ENCODE results near the gene SFTA2.
A peak's percentile ranks its signal among the peaks of the same experiment; 100 is the strongest.

The SFTA2 gene

GRCh38 chr6:30898750-30899360, 33.1 kb downstream of the SFTA2 start:
- Histone ChIP-seq H3K36me3 (ENCODE audit: insufficient read depth, low read length) (peaks cover 63% of the 10 kb centered on the region), H3K27ac (ENCODE audit: low read depth, low read length) (no peak overlapping the region), H3K9ac (ENCODE audit: low read depth, low read length) (no peak overlapping the region), H3K4me1 (ENCODE audit: insufficient read depth, low read length) (no peaks in the 10 kb centered on the region), H3K9me3 (ENCODE audit: insufficient read depth, low read depth, low read length) (no peaks in the 10 kb centered on the region), H3K27me3 (ENCODE audit: insufficient read depth, low read length) (no peaks in the 10 kb centered on the region), H3K4me3 (ENCODE audit: low read length) (no peak overlapping the region)
- 88% methylated on average over 23 of the region's 23 CpGs for WGBS

- Histone ChIP-seq H3K27ac (ENCODE audit: low read depth, low read length) (no peak overlapping the region), H3K9ac (ENCODE audit: low read depth, low read length) (no peak overlapping the region), H3K4me1 (ENCODE audit: insufficient read depth, low read length) (no peaks in the 10 kb centered on the region), H3K27me3 (ENCODE audit: insufficient read depth, low read length) (no peaks in the 10 kb centered on the region), H3K4me3 (ENCODE audit: low read length) (no peak overlapping the region), H3K9me3 (ENCODE audit: insufficient read depth, low read depth, low read length) (no peaks in the 10 kb centered on the region), H3K36me3 (ENCODE audit: insufficient read depth, low read length) (peaks cover 72% of the 10 kb centered on the region)
- 91% methylated on average over 16 of the region's 16 CpGs for WGBS
These were observed 34.1 kb downstream of the SFTA2 start for GRCh38 chr6:30897882-30898281.

- WGBS = 93% methylated on average over 13 of the region's 13 CpGs
- Histone ChIP-seq H3K27ac (ENCODE audit: low read depth, low read length) (no peak overlapping the region), H3K4me3 (ENCODE audit: low read length) (no peak overlapping the region), H3K27me3 (ENCODE audit: insufficient read depth, low read length) (no peaks in the 10 kb centered on the region), H3K9ac (ENCODE audit: low read depth, low read length) (no peak overlapping the region), H3K9me3 (ENCODE audit: insufficient read depth, low read depth, low read length) (no peaks in the 10 kb centered on the region), H3K36me3 (ENCODE audit: insufficient read depth, low read length) (peaks cover 86% of the 10 kb centered on the region), H3K4me1 (ENCODE audit: insufficient read depth, low read length) (no peaks in the 10 kb centered on the region)
These were observed 35.4 kb downstream of the SFTA2 start for GRCh38 chr6:30896541-30896940.

- peaks cover 98% of the 10 kb centered on the region for H3K36me3 ChIP-seq (ENCODE audit: insufficient read depth, low read length)
- no peaks in the 10 kb centered on the region for H3K27me3 ChIP-seq (ENCODE audit: insufficient read depth, low read length)
- no peak overlapping the region for H3K27ac ChIP-seq (ENCODE audit: low read depth, low read length)
These were observed 36.6 kb downstream of the SFTA2 start for GRCh38 chr6:30895343-30895742.

GRCh38 chr6:30894935-30895334, 37.0 kb downstream of the SFTA2 start:
- no peak overlapping the region for H3K4me3 ChIP-seq (ENCODE audit: low read length)
- no peaks in the 10 kb centered on the region for H3K9me3 ChIP-seq (ENCODE audit: insufficient read depth, low read depth, low read length)
- no peak overlapping the region for H3K27ac ChIP-seq (ENCODE audit: low read depth, low read length)
- H3K27me3 ChIP-seq (ENCODE audit: insufficient read depth, low read length) = no peaks in the 10 kb centered on the region
- no peaks in the 10 kb centered on the region for H3K4me1 ChIP-seq (ENCODE audit: insufficient read depth, low read length)
- H3K36me3 ChIP-seq (ENCODE audit: insufficient read depth, low read length) = peaks cover 99% of the 10 kb centered on the region
- 91% methylated on average over 3 of the region's 3 CpGs for WGBS
- no peak overlapping the region for H3K9ac ChIP-seq (ENCODE audit: low read depth, low read length)

More at GRCh38 chr6:30895343-30895742, 36.6 kb downstream of the SFTA2 start:
- H3K4me1 ChIP-seq (ENCODE audit: insufficient read depth, low read length) = no peaks in the 10 kb centered on the region
- no peak overlapping the region for H3K4me3 ChIP-seq (ENCODE audit: low read length)
- WGBS = 87% methylated on average over 10 of the region's 10 CpGs
- H3K9me3 ChIP-seq (ENCODE audit: insufficient read depth, low read depth, low read length) = no peaks in the 10 kb centered on the region
- H3K9ac ChIP-seq (ENCODE audit: low read depth, low read length) = no peak overlapping the region

DNA sequence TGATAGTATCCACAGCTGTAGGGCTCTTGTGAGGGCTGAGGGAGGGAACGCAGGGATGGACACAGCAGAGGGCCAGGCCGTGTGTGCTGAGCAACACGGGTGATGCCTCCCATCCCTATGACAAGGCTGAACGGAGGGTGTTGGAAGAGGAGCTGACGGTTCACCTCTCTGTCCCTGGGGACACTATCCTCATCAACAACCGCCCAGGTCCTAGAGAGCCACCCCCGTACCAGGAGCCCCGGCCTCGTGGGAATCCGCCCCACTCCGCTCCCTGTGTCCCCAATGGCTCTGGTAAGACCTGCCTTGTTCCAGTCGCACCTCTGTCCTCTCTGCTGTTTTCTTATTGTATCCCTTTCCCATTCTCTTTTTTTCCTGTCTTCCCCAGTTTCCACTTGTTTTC, 37.6 kb downstream of the SFTA2 start:
- Histone ChIP-seq H3K4me3 (ENCODE audit: low read length) (no peak overlapping the region), H3K9me3 (ENCODE audit: insufficient read depth, low read depth, low read length) (no peaks in the 10 kb centered on the region), H3K9ac (ENCODE audit: low read depth, low read length) (no peak overlapping the region), H3K27ac (ENCODE audit: low read depth, low read length) (no peak overlapping the region), H3K4me1 (ENCODE audit: insufficient read depth, low read length) (no peaks in the 10 kb centered on the region), H3K36me3 (ENCODE audit: insufficient read depth, low read length) (peaks cover 99% of the 10 kb centered on the region), H3K27me3 (ENCODE audit: insufficient read depth, low read length) (no peaks in the 10 kb centered on the region)
- 95% methylated on average over 12 of the region's 12 CpGs for whole genome bisulfite sequencing

DNA sequence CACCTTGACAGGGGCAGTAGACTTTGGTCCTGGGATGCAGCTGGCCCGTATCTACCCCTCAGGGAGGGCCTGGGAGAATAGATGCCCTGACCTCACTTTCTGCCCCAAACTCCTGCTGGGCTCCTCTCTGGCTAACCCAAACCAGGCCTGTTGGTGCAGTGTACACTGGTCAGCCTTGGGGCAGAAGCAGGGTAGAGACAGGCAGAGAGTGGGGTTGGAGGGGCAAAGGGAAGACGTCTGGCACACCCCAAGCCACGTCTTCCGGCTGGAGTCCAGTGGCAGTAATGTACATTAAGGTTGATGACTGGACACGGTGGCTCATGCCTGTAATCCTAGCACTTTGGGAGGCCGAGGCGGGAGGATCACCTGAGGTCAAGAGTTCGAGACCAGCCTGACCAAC, 38.3 kb downstream of the SFTA2 start:
- no peak overlapping the region for H3K9ac ChIP-seq (ENCODE audit: low read depth, low read length)
- H3K27me3 ChIP-seq (ENCODE audit: insufficient read depth, low read length) = no peaks in the 10 kb centered on the region
- peaks cover 99% of the 10 kb centered on the region for H3K36me3 ChIP-seq (ENCODE audit: insufficient read depth, low read length)
- H3K4me1 ChIP-seq (ENCODE audit: insufficient read depth, low read length) = peaks cover 2% of the 10 kb centered on the region; the same call in 1 of the 2 replicates
- no peak overlapping the region for H3K4me3 ChIP-seq (ENCODE audit: low read length)
- no peak overlapping the region for H3K27ac ChIP-seq (ENCODE audit: low read depth, low read length)
- H3K9me3 ChIP-seq (ENCODE audit: insufficient read depth, low read depth, low read length) = no peaks in the 10 kb centered on the region
- WGBS = 93% methylated on average over 8 of the region's 8 CpGs

DNA sequence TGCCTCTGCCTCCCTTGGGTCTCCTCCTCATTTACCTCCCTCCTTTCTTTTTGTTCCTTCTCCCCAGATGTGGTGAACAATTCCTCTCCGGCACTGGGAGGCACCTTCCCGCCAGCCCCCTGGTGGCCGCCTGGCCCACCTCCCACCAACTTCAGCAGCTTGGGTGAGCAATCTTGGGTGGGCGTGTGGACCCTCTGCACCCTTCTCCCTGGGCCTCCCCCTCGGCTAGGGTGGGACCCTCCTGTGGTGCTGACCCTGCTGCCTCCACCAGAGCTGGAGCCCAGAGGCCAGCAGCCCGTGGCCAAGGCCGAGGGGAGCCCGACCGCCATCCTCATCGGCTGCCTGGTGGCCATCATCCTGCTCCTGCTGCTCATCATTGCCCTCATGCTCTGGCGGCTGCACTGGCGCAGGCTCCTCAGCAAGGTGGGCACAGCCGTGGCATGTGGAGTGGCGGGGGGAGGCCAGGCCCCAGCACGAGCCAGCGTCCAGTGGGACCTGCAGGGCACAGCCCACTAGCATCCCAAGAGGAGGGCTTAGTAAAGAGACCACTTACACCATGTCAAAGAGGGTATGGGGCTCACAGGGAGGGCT, 38.9 kb downstream of the SFTA2 start:
- peaks cover 7% of the 10 kb centered on the region; the same call in 1 of the 2 replicates for H3K4me1 ChIP-seq (ENCODE audit: insufficient read depth, low read length)
- no peak overlapping the region for H3K9ac ChIP-seq (ENCODE audit: low read depth, low read length)
- 89% methylated on average over 16 of the region's 16 CpGs for WGBS
- no peak overlapping the region for H3K27ac ChIP-seq (ENCODE audit: low read depth, low read length)
- H3K9me3 ChIP-seq (ENCODE audit: insufficient read depth, low read depth, low read length) = no peaks in the 10 kb centered on the region
- H3K36me3 ChIP-seq (ENCODE audit: insufficient read depth, low read length) = peaks cover 96% of the 10 kb centered on the region
- H3K4me3 ChIP-seq (ENCODE audit: low read length) = no peak overlapping the region
- no peaks in the 10 kb centered on the region for H3K27me3 ChIP-seq (ENCODE audit: insufficient read depth, low read length)

- no peak overlapping the region for H3K4me3 ChIP-seq (ENCODE audit: low read length)
- no peak overlapping the region for H3K27ac ChIP-seq (ENCODE audit: low read depth, low read length)
- H3K4me1 ChIP-seq (ENCODE audit: insufficient read depth, low read length) = peaks cover 17% of the 10 kb centered on the region
- H3K27me3 ChIP-seq (ENCODE audit: insufficient read depth, low read length) = no peaks in the 10 kb centered on the region
- WGBS = 92% methylated on average over 19 of the region's 21 CpGs
- peaks cover 92% of the 10 kb centered on the region for H3K36me3 ChIP-seq (ENCODE audit: insufficient read depth, low read length)
- no peaks in the 10 kb centered on the region for H3K9me3 ChIP-seq (ENCODE audit: insufficient read depth, low read depth, low read length)
- no peak overlapping the region for H3K9ac ChIP-seq (ENCODE audit: low read depth, low read length)
These were observed 40.0 kb downstream of the SFTA2 start for GRCh38 chr6:30891816-30892538.

- Histone ChIP-seq H3K36me3 (ENCODE audit: insufficient read depth, low read length) (peaks cover 86% of the 10 kb centered on the region), H3K27ac (ENCODE audit: low read depth, low read length) (no peak overlapping the region), H3K9ac (ENCODE audit: low read depth, low read length) (no peak overlapping the region), H3K4me1 (ENCODE audit: insufficient read depth, low read length) (peaks cover 23% of the 10 kb centered on the region), H3K9me3 (ENCODE audit: insufficient read depth, low read depth, low read length) (no peaks in the 10 kb centered on the region), H3K27me3 (ENCODE audit: insufficient read depth, low read length) (no peaks in the 10 kb centered on the region), H3K4me3 (ENCODE audit: low read length) (no peak overlapping the region)
- WGBS = 91% methylated on average over 4 of the region's 4 CpGs
These were observed 40.6 kb downstream of the SFTA2 start for GRCh38 chr6:30891450-30891723.

DNA sequence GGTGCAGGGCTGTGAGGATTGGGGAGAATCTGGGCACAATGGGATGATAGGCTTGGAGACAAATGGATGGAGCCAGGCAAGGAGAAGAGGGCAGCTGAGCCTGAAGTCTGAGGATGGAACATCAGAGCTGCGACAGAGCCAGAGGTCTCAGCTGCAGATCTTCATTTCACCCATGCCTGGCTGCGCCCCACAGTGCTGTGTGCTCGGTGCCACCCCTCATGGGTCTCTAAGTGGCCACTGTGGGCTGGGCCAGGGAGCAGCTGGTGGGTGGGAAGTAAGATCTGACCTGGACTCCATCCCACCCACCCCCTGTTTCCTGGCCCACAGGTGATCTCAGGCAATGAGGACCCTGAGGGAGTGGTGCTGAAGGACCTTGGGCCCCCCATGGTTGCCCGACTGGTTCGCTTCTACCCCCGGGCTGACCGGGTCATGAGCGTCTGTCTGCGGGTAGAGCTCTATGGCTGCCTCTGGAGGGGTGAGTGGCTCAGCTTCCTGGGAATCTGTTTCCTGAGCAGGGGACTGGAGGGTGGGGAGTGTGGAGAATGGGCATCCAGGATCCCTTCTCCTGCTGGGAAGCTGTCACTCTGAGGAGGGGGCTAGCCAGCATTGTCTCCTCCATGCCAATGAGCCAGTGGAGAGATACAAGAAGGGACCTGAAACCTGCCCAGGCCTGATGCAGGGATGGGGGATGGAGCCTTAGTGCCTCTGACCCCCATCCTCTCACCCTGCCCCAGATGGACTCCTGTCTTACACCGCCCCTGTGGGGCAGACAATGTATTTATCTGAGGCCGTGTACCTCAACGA, 41.1 kb downstream of the SFTA2 start:
- Histone ChIP-seq H3K36me3 (ENCODE audit: insufficient read depth, low read length) (peaks cover 81% of the 10 kb centered on the region), H3K9ac (ENCODE audit: low read depth, low read length) (no peak overlapping the region), H3K27ac (ENCODE audit: low read depth, low read length) (0 out of 2 replicates have a peak overlapping the region, but pooled peaks have one; percentile 29)

More for the DNA sequence above, 41.1 kb downstream of the SFTA2 start:
- Histone ChIP-seq H3K27me3 (ENCODE audit: insufficient read depth, low read length) (no peaks in the 10 kb centered on the region), H3K9me3 (ENCODE audit: insufficient read depth, low read depth, low read length) (no peaks in the 10 kb centered on the region), H3K4me1 (ENCODE audit: insufficient read depth, low read length) (peaks cover 24% of the 10 kb centered on the region), H3K4me3 (ENCODE audit: low read length) (no peak overlapping the region)
- 88% methylated on average over 12 of the region's 12 CpGs for WGBS
